WTC11 (cell line): ENCODE results near the gene SEC61A1.

Experiments
- ATF6 ChIP-seq: sonication (generic); formaldehyde crosslinking; IDR thresholded peaks from 2 replicates; pipeline ENCODE4 v1.8.1; 2023; ENCODE audit warnings: mild to moderate bottlenecking, missing genetic modification reagents
- CBFB ChIP-seq: sonication (generic); formaldehyde crosslinking; IDR thresholded peaks from 2 replicates; pipeline ENCODE4 v1.8.1; 2022; ENCODE audit warnings: mild to moderate bottlenecking, low read depth, missing genetic modification reagents
- ELF4 ChIP-seq: sonication (generic); formaldehyde crosslinking; IDR thresholded peaks from 2 replicates; pipeline ENCODE4 v1.8.1; 2022; ENCODE audit warnings: low read depth, mild to moderate bottlenecking, moderate library complexity, missing genetic modification reagents
- GABPB1 ChIP-seq: sonication (generic); formaldehyde crosslinking; IDR thresholded peaks from 2 replicates; pipeline ENCODE4 v1.8.1; 2023; ENCODE audit warnings: mild to moderate bottlenecking, missing genetic modification reagents
- NFYB ChIP-seq: sonication (generic); formaldehyde crosslinking; conservative IDR thresholded peaks from 2 replicates; pipeline ENCODE4 v1.8.0; 2022; ENCODE audit warnings: low read depth, missing genetic modification reagents
- RELA ChIP-seq: sonication (generic); formaldehyde crosslinking; IDR thresholded peaks from 2 replicates; pipeline ENCODE4 v1.8.1; 2022; ENCODE audit warnings: missing genetic modification reagents, mild to moderate bottlenecking, borderline replicate concordance
- TEAD4 ChIP-seq: sonication (generic); formaldehyde crosslinking; IDR thresholded peaks from 2 replicates; pipeline ENCODE4 v1.8.0; 2022; ENCODE audit warnings: mild to moderate bottlenecking, missing genetic modification reagents
- USF2 ChIP-seq: sonication (generic); formaldehyde crosslinking; IDR thresholded peaks from 2 replicates; pipeline ENCODE4 v1.8.1; 2023; ENCODE audit warnings: mild to moderate bottlenecking, missing genetic modification reagents, moderate library complexity
- ZNF423 ChIP-seq: fragments of 250-450 bp; sonication (Bioruptor Pico); IDR thresholded peaks from 2 replicates; pipeline ENCODE4 v2.1.2; 2022; ENCODE audit warnings: mild to moderate bottlenecking, moderate library complexity
- ZNF512 ChIP-seq: sonication (generic); formaldehyde crosslinking; IDR thresholded peaks from 2 replicates; pipeline ENCODE4 v1.8.1; 2022; ENCODE audit warnings: missing genetic modification reagents, borderline replicate concordance
- TF ChIP-seq, protein P1 (sequence below): fragments of 200-600 bp; IDR thresholded peaks from 2 replicates; pipeline ENCODE4 v1.8.0; 2022; ENCODE audit warnings: antibody characterized with exemption
- TF ChIP-seq, protein P2 (sequence below): sonication (generic); formaldehyde crosslinking; IDR thresholded peaks from 2 replicates; pipeline ENCODE4 v1.8.1; 2022; ENCODE audit warnings: mild to moderate bottlenecking, missing genetic modification reagents, moderate library complexity, borderline replicate concordance
- TF ChIP-seq, protein P3 (sequence below): sonication (generic); formaldehyde crosslinking; IDR thresholded peaks from 2 replicates; pipeline ENCODE4 v1.8.0; 2022; ENCODE audit warnings: mild to moderate bottlenecking, missing genetic modification reagents
- TF ChIP-seq, protein P4 (sequence below): sonication (generic); formaldehyde crosslinking; IDR thresholded peaks from 2 replicates; pipeline ENCODE4 v1.8.1; 2023; ENCODE audit warnings: mild to moderate bottlenecking, missing genetic modification reagents

- no peak for TF ChIP-seq GABPB1 (CRISPR knock-in tag)
- TF ChIP-seq, protein P1, sequence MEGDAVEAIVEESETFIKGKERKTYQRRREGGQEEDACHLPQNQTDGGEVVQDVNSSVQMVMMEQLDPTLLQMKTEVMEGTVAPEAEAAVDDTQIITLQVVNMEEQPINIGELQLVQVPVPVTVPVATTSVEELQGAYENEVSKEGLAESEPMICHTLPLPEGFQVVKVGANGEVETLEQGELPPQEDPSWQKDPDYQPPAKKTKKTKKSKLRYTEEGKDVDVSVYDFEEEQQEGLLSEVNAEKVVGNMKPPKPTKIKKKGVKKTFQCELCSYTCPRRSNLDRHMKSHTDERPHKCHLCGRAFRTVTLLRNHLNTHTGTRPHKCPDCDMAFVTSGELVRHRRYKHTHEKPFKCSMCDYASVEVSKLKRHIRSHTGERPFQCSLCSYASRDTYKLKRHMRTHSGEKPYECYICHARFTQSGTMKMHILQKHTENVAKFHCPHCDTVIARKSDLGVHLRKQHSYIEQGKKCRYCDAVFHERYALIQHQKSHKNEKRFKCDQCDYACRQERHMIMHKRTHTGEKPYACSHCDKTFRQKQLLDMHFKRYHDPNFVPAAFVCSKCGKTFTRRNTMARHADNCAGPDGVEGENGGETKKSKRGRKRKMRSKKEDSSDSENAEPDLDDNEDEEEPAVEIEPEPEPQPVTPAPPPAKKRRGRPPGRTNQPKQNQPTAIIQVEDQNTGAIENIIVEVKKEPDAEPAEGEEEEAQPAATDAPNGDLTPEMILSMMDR: no peak
- TF ChIP-seq ELF4 (CRISPR knock-in tag): no peak
- no peak for TF ChIP-seq ATF6 (CRISPR knock-in tag)
- TF ChIP-seq CBFB (CRISPR knock-in tag): no peak
- TF ChIP-seq ZNF512 (CRISPR knock-in tag): no peak
- no peak for TF ChIP-seq ZNF423 (CRISPR knock-in tag)
- TF ChIP-seq, protein P2, sequence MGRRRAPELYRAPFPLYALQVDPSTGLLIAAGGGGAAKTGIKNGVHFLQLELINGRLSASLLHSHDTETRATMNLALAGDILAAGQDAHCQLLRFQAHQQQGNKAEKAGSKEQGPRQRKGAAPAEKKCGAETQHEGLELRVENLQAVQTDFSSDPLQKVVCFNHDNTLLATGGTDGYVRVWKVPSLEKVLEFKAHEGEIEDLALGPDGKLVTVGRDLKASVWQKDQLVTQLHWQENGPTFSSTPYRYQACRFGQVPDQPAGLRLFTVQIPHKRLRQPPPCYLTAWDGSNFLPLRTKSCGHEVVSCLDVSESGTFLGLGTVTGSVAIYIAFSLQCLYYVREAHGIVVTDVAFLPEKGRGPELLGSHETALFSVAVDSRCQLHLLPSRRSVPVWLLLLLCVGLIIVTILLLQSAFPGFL (CRISPR knock-in tag): no peak
- no peak for TF ChIP-seq USF2 (CRISPR knock-in tag)
- TF ChIP-seq RELA: no peak
- no peak for TF ChIP-seq TEAD4 (CRISPR knock-in tag)
- no peak for TF ChIP-seq NFYB (CRISPR knock-in tag)
- TF ChIP-seq, protein P3, sequence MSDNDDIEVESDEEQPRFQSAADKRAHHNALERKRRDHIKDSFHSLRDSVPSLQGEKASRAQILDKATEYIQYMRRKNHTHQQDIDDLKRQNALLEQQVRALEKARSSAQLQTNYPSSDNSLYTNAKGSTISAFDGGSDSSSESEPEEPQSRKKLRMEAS: no peak
- TF ChIP-seq, protein P4, sequence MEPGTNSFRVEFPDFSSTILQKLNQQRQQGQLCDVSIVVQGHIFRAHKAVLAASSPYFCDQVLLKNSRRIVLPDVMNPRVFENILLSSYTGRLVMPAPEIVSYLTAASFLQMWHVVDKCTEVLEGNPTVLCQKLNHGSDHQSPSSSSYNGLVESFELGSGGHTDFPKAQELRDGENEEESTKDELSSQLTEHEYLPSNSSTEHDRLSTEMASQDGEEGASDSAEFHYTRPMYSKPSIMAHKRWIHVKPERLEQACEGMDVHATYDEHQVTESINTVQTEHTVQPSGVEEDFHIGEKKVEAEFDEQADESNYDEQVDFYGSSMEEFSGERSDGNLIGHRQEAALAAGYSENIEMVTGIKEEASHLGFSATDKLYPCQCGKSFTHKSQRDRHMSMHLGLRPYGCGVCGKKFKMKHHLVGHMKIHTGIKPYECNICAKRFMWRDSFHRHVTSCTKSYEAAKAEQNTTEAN (CRISPR knock-in tag): no peak
Measured at GRCh38 chr3:128084675-128085021, 32.4 kb downstream of the SEC61A1 start.
